Vagina (tissue), 2 donors: ENCODE results near the gene RIPOR1.

Experiments
- POLR2A ChIP-seq, 2 donors: fragments of 450-650 bp; IDR thresholded peaks; one replicate each; pipeline ENCODE4 v1.6.1; 2017; ENCODE audit warnings: antibody characterized with exemption in 2 of 2, mild to moderate bottlenecking in 2 of 2, moderate library complexity in 2 of 2
- TF ChIP-seq, protein P1 (sequence below), 3 experiments: fragments of 450-650 bp in 2 of 3; fragments of 200-600 bp in 1 of 3; sonication (generic) in 1 of 3; IDR thresholded peaks; one replicate each; pipeline ENCODE4 v1.5.1; 2017 to 2019; ENCODE audit warnings: antibody characterized with exemption in 3 of 3, mild to moderate bottlenecking in 2 of 3, moderate library complexity in 2 of 3

DNA sequence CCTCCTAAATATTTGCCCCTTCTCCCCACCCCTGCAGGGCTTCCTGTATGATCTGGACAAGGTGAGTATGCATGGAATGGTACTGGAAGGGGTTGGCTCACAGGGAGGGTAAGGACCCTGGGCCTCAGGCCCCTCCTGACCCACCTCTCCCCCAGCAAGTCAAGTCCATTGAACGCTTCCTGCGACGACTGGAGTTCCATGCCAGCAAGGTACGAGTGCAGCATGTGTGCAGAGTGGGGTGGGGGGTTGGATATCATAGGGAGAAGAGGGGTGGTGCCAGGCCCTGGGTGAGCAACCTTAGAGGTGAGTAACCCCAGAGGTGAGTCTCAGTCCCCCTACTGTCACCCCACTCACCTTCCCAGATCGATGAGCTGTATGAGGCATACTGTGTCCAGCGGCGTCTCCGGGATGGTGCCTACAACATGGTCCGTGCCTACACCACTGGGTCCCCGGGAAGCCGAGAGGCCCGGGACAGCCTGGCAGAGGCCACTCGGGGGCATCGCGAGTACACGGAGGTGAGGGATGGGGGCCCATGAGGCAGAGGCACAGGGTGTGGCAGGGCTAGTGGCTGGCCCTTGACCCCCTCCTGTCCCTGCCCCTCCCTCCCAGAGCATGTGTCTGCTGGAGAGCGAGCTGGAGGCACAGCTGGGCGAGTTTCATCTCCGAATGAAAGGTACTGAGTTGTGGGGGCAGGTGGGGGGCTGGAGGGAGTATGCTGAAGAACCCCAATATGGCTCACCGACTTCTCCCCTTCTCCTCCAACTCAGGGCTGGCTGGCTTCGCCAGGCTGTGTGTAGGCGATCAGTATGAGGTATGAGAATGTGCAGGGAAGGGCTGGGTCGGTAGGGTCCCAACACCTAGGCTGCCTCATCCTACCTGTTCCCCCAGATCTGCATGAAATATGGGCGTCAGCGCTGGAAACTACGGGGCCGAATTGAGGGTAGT, 11.3 kb downstream of the RIPOR1 start:
- TF ChIP-seq, protein P1, sequence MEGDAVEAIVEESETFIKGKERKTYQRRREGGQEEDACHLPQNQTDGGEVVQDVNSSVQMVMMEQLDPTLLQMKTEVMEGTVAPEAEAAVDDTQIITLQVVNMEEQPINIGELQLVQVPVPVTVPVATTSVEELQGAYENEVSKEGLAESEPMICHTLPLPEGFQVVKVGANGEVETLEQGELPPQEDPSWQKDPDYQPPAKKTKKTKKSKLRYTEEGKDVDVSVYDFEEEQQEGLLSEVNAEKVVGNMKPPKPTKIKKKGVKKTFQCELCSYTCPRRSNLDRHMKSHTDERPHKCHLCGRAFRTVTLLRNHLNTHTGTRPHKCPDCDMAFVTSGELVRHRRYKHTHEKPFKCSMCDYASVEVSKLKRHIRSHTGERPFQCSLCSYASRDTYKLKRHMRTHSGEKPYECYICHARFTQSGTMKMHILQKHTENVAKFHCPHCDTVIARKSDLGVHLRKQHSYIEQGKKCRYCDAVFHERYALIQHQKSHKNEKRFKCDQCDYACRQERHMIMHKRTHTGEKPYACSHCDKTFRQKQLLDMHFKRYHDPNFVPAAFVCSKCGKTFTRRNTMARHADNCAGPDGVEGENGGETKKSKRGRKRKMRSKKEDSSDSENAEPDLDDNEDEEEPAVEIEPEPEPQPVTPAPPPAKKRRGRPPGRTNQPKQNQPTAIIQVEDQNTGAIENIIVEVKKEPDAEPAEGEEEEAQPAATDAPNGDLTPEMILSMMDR (IDR thresholded peaks at IDR 0.05), result no peak
- no peak for TF ChIP-seq POLR2A (IDR thresholded peaks at IDR 0.05)
